DMS153 treated with DMSO at 0.1 percent for 48 hours (cell line): Measurements from ENCODE around the gene PLCB1.

Experiments used
- DNase-seq: peaks from one replicate; lab custom pipeline; 2025; ENCODE audit not compliant: unreplicated experiment; lab: John Stamatoyannopoulos, UW

The PLCB1 gene

GRCh38 chr20:8210749-8211148 is 78.7 kb downstream of the PLCB1 start:
- no peak for DNase-seq

DNA sequence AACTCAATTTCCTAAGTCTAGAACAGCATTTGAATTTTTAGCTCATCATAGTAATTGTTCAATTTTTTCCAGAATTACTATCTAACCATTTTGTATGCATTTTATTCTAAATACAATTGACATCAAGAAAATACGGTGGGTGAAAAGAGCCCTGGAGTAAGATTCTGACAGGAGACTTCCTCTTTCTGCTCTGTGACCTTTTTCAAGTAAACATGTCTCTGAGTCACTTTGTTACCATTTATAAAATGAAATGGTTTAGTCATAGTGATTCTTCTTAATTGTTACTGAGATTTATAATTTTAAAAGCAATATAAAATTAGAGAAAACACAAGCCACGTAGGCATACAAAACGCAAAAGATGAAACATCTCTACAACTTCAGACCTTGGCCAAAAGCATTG is 80.2 kb downstream of the PLCB1 start:
- no peak for DNase-seq

DNA sequence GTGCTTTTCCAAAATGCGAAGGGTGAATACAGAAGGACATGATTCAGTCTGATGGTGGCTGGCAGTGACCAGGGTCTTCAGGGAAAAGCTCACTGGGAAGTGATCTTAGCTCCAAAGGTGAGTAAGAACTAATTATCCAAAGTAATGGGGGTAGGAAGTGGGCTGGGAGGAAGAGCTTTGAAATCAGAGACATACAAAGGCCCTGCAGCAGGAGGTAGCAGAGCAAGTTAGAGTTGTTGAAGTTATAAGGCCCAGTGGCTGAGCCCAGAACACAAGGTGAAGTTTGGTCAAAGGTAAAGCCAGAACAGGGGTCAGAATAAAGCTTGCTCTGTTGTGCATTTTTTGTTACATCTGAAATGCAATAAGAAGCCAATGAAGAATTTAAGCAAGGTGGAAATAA is 81.2 kb downstream of the PLCB1 start:
- DNase-seq, result no peak

GRCh38 chr20:8213831-8214587 is 81.9 kb downstream of the PLCB1 start:
- no peak for DNase-seq

GRCh38 chr20:8215361-8215781 is 83.3 kb downstream of the PLCB1 start:
- no peak for DNase-seq

DNA sequence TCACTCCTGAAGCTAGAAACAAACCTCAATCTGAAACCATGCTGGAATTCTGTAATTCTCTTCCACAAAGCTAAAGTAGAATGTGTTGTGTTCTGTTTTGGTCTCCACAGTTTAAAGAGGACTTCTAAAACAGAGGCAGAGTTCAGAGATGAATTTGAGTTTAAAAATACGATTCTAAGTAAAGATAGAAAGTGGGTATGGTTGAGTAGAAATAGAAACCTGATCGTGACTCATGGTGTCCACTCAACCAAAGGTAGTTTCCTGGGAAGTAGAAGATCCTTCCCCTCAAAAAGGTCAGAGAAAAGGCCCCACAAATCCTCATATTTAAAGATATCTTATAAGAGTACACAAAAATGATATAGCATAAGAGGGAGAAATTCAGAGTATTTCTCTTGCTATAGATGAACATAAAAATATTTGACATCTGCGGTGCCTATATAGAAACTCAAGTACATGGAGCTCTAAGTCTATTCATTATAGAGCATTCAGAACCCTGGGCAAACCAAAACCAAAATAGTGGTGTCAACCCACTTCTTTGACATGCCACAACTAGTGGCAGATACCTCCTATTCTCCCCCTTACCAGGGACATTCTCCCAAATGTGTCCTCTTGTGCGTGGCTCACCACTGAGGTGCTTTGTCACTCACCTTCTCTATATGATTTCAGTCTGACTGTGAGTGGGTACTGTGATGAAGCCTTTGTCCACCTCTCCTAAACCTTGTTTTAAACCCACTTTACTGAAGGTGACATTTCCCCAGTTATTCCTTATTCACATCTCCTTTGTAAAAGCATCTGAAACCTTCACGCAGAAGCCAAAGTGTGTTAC is 84.5 kb downstream of the PLCB1 start:
- no peak for DNase-seq

DNA sequence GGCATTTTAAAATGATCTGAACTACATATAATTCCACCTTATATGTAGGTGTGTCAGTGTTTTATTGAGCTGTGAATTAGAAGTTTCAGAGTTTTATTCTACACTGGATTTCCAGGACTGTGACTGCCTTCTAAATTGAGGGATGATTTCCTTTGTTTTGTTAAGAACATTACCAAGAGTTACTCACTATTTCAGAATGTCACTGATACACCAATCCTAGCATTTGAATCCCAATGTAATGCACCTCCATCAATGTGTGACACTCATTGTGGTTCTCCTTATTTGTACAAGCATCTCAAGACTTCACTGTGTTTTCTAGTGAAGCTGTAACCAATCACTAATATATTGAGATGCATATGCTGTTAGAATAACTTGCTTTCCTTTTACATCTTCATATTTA is 86.8 kb downstream of the PLCB1 start:
- DNase-seq, result no peak

- DNase-seq, result no peak
Observed at GRCh38 chr20:8219403-8219802, 87.3 kb downstream of the PLCB1 start.

DNA sequence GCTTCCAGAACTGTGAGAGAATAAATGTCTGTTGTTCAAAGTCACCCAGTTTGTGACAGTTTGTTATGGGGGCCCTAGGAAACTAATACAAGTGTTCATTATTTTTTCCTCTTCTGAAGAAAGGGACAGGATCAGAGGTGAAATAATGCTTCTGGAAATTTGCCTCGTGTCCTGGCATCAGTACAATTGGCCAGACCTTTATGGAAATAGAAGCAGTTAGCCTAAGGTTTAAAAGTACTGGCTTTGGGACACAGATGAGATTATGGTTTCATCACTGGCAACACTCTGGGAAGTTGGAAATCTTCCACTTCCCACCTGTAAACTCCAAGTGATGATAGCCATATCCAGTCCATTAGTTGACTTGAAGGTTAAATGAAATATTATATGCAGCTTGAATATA is 88.7 kb downstream of the PLCB1 start:
- DNase-seq, result no peak

GRCh38 chr20:8221887-8222419 is 89.9 kb downstream of the PLCB1 start:
- DNase-seq, result no peak

GRCh38 chr20:8223091-8223870 is 91.2 kb downstream of the PLCB1 start:
- no peak for DNase-seq

- DNase-seq, result no peak
Observed at GRCh38 chr20:8225658-8226057, 93.6 kb downstream of the PLCB1 start.

DNA sequence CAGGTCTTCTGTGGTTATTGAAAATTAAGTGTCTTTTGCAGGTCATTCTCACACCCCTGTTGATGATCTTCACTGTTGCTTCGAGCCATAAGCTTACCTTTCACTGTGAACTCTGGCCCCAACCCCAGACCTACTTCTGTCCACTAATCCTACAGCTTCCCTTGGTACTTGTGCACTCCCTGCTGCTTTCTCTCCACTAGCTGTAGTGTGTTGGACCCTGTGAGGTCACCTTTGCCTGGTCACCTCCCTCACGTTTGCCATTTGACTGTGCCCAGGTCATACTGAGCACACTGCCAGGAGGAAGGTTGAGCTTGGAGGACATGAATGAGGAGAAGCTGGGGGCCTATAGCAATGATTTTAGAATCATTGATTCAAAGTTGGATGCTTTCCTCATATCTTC is 94.0 kb downstream of the PLCB1 start:
- no peak for DNase-seq

DNA sequence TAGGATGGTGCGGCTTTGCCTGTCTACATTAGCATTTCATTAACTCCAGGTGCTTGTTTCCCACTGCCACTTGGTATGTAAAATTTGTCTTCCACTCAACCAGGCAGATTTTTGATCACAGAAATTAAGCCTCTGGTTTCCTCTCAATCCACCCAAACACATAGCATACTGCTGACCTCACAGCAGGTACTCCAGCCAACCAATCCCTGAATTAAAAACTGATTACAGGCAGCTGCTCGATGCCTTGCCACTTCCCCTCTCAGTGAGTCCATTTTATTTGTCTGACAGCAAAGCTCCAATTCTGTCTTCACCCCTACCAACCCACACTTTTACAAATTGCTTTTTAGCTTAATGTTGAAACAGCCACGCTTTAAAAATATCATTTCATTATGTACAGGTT is 95.2 kb downstream of the PLCB1 start:
- DNase-seq, result no peak

DNA sequence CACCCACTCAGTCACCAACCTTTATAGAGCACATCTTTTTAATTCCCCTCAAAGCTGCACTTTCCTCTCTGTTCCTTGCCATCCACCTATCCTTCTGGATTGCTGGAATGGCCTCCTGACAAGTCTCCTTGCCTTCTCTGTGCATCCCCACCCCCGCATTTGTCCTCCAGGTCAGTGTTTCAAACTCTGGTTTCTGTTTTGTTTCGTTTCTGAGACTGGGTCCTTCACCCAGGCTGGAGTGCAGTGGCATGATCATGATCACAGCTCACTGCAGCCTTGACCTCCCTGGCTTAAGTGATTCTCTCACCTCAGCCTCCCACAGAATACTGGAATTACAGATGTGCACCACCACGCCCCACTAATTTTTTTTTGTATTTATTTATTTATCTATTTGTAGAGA is 96.2 kb downstream of the PLCB1 start:
- no peak for DNase-seq

- DNase-seq, result no peak
Observed at GRCh38 chr20:8229090-8229489, 97.0 kb downstream of the PLCB1 start.

DNA sequence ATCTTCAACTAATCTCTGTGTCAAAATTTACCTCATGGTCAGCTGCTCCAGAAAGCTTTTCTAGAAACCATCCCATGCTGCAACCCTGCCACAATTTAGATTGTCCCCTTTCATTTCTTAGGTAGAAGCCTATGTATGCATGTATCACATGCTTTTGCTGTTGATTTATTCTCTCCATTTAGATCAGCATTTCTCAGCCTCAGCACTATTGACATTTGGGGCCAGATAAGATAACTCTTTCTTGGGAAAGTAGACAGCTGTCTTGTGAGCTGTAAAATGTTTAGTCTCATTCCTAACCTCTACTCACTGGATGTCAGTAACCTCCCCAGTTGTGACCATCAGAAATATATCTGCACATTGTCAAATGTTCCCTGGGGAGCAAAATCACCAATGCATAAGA is 99.0 kb downstream of the PLCB1 start:
- no peak for DNase-seq

GRCh38 chr20:8232332-8232731 is 100.3 kb downstream of the PLCB1 start:
- no peak for DNase-seq

GRCh38 chr20:8234580-8234979 is 102.5 kb downstream of the PLCB1 start:
- DNase-seq, result no peak

DNA sequence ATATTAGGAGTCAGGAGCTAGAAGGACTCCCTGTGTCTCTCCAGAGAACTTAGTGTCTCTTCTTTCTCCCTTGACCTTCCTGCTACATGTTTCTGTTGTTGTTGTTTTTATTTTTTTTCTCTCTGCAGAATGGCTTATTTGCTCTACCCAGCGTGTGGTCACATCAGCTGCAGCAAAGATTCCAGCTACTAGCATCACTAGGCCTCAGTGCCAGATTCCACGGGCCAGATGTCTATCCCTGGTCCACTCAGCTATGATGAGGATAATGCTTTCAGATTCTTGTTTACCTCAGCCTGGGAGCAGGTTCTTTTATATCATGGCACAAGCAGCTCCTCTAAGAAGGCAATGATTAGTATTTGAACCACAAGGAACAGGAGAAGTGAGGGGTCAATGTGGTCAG is 110.0 kb downstream of the PLCB1 start:
- no peak for DNase-seq
